ENCODE results near the gene WDR20.
"Not testable (repeated sequence)": the region's sequence is repeated elsewhere in the genome, so short reads cannot be mapped to it uniquely, and the experiment has no call there.

- TF ChIP-seq CTCF, POLR2A (IDR thresholded peaks at IDR 0.05): not testable (repeated sequence)
Observed at GRCh38 chr14:102134021-102134420, 5.7 kb upstream of the WDR20 start.

Measured in Peyer's patch (tissue), 4 donors.